ENCODE data around the gene PTCD2. TPM values are rescaled to one million over a fixed set of nuclear protein-coding genes. Genes with fewer than 3 reads are reported as not detected.
"Not testable (repeated sequence)": the region's sequence is repeated elsewhere in the genome, so short reads cannot be mapped to it uniquely, and the experiment has no call there.

The PTCD2 gene
- total RNA-seq, 1 donor from 2014 or later, result 6.7 TPM

DNA sequence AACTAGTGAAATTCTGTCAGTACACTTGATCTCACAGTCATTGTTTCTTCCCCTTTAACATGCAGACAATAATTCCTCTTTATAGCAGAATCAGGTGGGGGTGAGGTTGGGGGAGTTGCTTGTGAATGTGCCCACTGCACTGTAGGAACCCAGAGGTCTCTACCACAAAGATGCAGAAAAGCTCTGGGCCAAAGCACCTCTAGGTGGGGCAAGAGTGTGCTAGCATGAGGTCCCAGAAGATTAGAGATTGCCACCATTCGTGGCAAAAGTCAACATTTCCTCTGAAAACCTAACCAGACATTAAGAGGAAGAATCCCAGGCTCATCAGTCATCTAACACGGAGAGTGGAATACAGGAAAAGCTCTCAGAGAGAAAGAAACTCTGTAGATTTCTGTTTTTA lies 74.5 kb downstream of the PTCD2 start:
- H3K4me1 Mint-ChIP-seq (ENCODE audit: low read depth, unreplicated experiment), result peaks cover 1% of the 10 kb centered on the region
- DNase-seq, result no peak
- H3K36me3 Mint-ChIP-seq (ENCODE audit: unreplicated experiment), result no peaks in the 10 kb centered on the region
- H3K4me3 Mint-ChIP-seq (ENCODE audit: unreplicated experiment), result no peak overlapping the region
- H3K27me3 Mint-ChIP-seq (ENCODE audit: unreplicated experiment), result peaks cover 2% of the 10 kb centered on the region
- TF ChIP-seq, protein P1, sequence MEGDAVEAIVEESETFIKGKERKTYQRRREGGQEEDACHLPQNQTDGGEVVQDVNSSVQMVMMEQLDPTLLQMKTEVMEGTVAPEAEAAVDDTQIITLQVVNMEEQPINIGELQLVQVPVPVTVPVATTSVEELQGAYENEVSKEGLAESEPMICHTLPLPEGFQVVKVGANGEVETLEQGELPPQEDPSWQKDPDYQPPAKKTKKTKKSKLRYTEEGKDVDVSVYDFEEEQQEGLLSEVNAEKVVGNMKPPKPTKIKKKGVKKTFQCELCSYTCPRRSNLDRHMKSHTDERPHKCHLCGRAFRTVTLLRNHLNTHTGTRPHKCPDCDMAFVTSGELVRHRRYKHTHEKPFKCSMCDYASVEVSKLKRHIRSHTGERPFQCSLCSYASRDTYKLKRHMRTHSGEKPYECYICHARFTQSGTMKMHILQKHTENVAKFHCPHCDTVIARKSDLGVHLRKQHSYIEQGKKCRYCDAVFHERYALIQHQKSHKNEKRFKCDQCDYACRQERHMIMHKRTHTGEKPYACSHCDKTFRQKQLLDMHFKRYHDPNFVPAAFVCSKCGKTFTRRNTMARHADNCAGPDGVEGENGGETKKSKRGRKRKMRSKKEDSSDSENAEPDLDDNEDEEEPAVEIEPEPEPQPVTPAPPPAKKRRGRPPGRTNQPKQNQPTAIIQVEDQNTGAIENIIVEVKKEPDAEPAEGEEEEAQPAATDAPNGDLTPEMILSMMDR (IDR thresholded peaks at IDR 0.05; ENCODE audit: partially characterized antibody, unreplicated experiment), result no peak
- no peak overlapping the region for H3K27ac Mint-ChIP-seq (ENCODE audit: unreplicated experiment)
- H3K9me3 Mint-ChIP-seq (ENCODE audit: unreplicated experiment), result no peaks in the 10 kb centered on the region

DNA sequence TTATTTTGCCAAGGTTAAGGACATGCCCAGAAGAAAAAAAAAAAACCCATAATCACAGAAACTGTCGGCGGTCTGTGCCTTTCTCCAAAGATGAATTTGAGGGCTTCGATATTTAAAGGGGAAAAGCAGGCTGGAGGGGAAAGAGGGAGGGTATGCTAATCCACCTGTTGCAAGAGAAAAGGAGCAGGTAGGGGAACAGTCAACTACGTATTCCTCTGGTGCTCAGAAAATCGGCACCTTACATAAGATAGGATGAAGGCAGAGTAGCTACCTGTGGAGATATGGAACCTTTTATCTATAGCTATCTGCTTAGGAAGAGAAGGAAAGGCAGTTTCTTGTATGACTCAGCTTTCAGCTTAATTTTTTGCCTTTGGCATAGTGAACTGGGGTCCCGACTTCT lies 77.7 kb downstream of the PTCD2 start:
- H3K27ac Mint-ChIP-seq (ENCODE audit: unreplicated experiment), result no peak overlapping the region
- peaks cover 3% of the 10 kb centered on the region for H3K27me3 Mint-ChIP-seq (ENCODE audit: unreplicated experiment)
- H3K4me3 Mint-ChIP-seq (ENCODE audit: unreplicated experiment), result no peak overlapping the region
- H3K4me1 Mint-ChIP-seq (ENCODE audit: low read depth, unreplicated experiment), result no peaks in the 10 kb centered on the region
- peaks cover 6% of the 10 kb centered on the region for H3K36me3 Mint-ChIP-seq (ENCODE audit: unreplicated experiment)
- DNase-seq, result no peak
- TF ChIP-seq, protein P1 (IDR thresholded peaks at IDR 0.05; ENCODE audit: partially characterized antibody, unreplicated experiment), result no peak
- no peaks in the 10 kb centered on the region for H3K9me3 Mint-ChIP-seq (ENCODE audit: unreplicated experiment)

DNA sequence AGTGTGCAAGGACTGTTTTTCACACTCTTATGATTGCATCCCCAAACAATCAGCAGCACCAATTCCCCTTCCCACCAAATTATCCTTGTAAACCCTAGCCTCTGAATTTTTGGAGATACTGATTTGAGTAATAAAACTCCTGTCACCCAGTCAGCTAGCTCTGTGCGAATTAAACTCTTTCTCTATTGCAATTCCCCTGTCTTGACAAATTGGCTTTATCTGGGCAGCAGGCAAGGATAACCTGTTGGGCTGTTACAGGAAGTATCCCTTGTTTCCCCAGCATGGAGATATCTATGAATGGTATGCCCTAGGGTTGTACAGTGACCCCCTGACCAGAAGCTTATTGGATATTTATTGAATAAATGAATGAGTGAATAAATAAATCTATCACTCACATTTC lies 80.8 kb downstream of the PTCD2 start:
- Mint-ChIP-seq H3K9me3 (ENCODE audit: unreplicated experiment) (no peaks in the 10 kb centered on the region), H3K4me1 (ENCODE audit: low read depth, unreplicated experiment) (no peaks in the 10 kb centered on the region), H3K27ac (ENCODE audit: unreplicated experiment) (no peak overlapping the region), H3K4me3 (ENCODE audit: unreplicated experiment) (no peak overlapping the region), H3K27me3 (ENCODE audit: unreplicated experiment) (peaks cover 3% of the 10 kb centered on the region), H3K36me3 (ENCODE audit: unreplicated experiment) (peaks cover 6% of the 10 kb centered on the region)
- DNase-seq, result no peak
- TF ChIP-seq, protein P1 (IDR thresholded peaks at IDR 0.05; ENCODE audit: partially characterized antibody, unreplicated experiment), result no peak

DNA sequence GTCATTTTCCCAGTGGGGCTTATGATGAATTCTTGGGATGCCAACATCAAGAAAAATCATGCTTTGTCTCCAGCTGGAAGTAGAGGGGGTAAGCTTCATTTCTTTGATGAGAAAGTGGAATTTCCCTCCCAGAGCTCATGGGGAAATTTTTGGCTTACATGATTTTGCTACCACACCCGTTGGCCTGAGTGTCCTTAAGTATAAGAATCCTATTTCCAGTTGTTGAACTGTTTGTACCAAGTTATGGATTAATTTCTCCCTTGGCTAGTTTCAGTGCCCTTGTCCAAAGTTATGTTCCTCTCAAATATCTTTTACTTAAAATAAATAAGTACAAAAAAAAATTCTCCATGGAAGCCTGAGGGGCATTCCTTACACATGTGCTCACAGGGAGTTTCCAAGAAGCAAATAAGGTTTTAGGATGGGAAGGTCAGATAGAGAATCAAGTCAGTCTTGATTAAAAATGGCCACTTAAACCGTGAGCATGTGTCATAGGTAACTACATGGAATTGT lies 82.3 kb downstream of the PTCD2 start:
- Mint-ChIP-seq H3K27me3 (ENCODE audit: unreplicated experiment) (peaks cover 3% of the 10 kb centered on the region), H3K4me3 (ENCODE audit: unreplicated experiment) (no peak overlapping the region), H3K9me3 (ENCODE audit: unreplicated experiment) (no peaks in the 10 kb centered on the region), H3K36me3 (ENCODE audit: unreplicated experiment) (peaks cover 6% of the 10 kb centered on the region), H3K4me1 (ENCODE audit: low read depth, unreplicated experiment) (no peaks in the 10 kb centered on the region), H3K27ac (ENCODE audit: unreplicated experiment) (no peak overlapping the region)
- TF ChIP-seq, protein P1 (IDR thresholded peaks at IDR 0.05; ENCODE audit: partially characterized antibody, unreplicated experiment), result no peak
- DNase-seq, result no peak

DNA sequence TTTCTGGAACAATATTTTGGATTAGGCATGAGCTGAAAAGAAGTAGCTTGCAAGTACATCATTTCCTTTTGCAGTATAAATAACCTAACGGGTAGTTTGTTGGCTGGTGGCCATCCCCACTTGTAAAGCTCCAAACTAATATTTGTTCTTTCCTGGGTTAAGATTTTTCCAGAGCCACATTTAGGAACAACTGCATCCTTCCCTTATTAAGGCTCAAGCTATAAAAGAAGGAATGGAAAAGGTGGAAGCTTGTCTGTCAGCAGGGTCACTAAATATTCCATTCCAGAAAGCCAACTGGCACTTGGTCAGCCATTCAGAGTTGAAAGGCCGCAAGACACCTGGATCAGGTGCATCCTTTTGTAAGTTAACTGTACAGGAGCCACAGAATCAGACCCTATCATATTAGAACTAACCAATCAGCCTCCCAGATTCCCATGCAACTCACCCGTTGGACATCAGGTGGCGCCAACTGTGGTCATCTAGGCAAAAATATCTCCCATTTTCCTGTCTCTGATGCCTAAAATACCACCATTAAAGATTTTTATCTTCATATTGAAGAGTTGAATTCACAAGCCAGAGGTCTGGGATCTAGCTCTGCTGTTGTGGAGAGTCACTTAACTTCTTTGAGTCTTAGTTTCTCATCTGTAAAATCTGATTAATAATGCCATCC lies 82.9 kb downstream of the PTCD2 start:
- Mint-ChIP-seq H3K4me1 (ENCODE audit: low read depth, unreplicated experiment) (no peaks in the 10 kb centered on the region), H3K27me3 (ENCODE audit: unreplicated experiment) (peaks cover 3% of the 10 kb centered on the region), H3K9me3 (ENCODE audit: unreplicated experiment) (no peaks in the 10 kb centered on the region), H3K36me3 (ENCODE audit: unreplicated experiment) (peaks cover 6% of the 10 kb centered on the region), H3K4me3 (ENCODE audit: unreplicated experiment) (no peak overlapping the region), H3K27ac (ENCODE audit: unreplicated experiment) (no peak overlapping the region)
- DNase-seq, result peak; percentile 31
- TF ChIP-seq, protein P1 (IDR thresholded peaks at IDR 0.05; ENCODE audit: partially characterized antibody, unreplicated experiment), result peak; percentile 50

DNA sequence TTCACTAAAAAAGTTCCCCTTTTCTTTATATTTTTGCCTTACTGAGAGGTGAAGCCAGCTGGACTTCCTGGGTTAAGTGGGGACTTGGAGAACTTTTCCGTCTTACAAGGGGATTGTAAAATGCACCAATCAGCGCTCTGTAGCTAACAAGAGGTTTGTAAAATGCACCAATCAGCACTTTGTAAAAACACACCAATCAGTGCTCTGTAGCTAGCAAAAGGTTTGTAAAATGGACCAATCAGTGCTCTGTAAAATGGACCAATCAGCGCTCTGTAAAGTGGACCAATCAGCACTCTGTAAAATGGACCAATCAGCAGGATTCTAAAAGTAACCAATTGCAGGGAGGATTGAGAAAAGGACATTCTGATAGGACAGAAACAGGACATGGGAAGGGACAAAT lies 84.6 kb downstream of the PTCD2 start:
- H3K4me1 Mint-ChIP-seq (ENCODE audit: low read depth, unreplicated experiment); H3K9me3 Mint-ChIP-seq (ENCODE audit: unreplicated experiment); H3K4me3 Mint-ChIP-seq (ENCODE audit: unreplicated experiment); DNase-seq; H3K27me3 Mint-ChIP-seq (ENCODE audit: unreplicated experiment); H3K36me3 Mint-ChIP-seq (ENCODE audit: unreplicated experiment); H3K27ac Mint-ChIP-seq (ENCODE audit: unreplicated experiment): not testable (repeated sequence)

All from glutamatergic neuron (in vitro differentiated cells).